Measurements from ENCODE around the gene PID1.

The PID1 gene

GRCh38 chr2:229230256-229230655 is 40.8 kb downstream of the PID1 start:
- no peak overlapping the region for H3K4me3 ChIP-seq (ENCODE audit: low read depth in 1 of 5, low read length in 5 of 5)
- no peak overlapping the region for H3K27ac ChIP-seq (ENCODE audit: low read depth, low read length)
- no peaks in the 10 kb centered on the region for H3K9me3 ChIP-seq (ENCODE audit: control insufficient read depth in 5 of 5, low read length in 5 of 5)
- H3K9ac ChIP-seq (ENCODE audit: low read length in 5 of 5) = no peak overlapping the region
- no peaks in the 10 kb centered on the region for H3K27me3 ChIP-seq (ENCODE audit: control insufficient read depth in 5 of 5, insufficient read depth in 4 of 5, low read length in 5 of 5)
- H3K4me1 ChIP-seq (ENCODE audit: control insufficient read depth in 5 of 5, insufficient read depth in 5 of 5, low read length in 5 of 5) = peaks cover 0 to 17% (median 4%) of the 10 kb centered on the region in 5 donors
- peaks cover 0 to 3% (median 2%) of the 10 kb centered on the region in 5 donors for H3K36me3 ChIP-seq (ENCODE audit: control insufficient read depth in 5 of 5, insufficient read depth in 5 of 5, low read length in 5 of 5)

DNA sequence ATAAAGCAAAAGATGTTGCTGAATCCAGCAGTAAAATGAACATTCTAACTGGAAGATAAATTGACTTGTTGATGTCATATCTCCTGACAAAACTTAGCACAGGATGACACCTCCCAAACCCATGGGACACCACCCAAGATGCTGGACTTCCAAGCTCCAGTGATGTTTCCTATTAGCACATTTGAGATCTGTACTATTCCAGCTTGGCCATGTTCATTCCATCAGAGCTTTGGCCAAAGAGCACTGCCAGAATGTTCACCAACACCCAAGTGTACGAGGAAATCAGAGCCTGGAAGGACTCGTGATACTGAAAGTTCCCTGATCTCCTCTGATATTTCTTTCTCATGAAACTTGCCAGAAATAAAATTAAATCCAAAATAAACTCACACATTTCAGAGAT is 44.7 kb downstream of the PID1 start:
- Histone ChIP-seq H3K4me1 (ENCODE audit: control insufficient read depth in 5 of 5, insufficient read depth in 5 of 5, low read length in 5 of 5) (peaks cover 0 to 20% (median 0%) of the 10 kb centered on the region in 5 donors), H3K9ac (ENCODE audit: low read length in 5 of 5) (no peak overlapping the region), H3K36me3 (ENCODE audit: control insufficient read depth in 5 of 5, insufficient read depth in 5 of 5, low read length in 5 of 5) (peaks cover 0 to 5% (median 2%) of the 10 kb centered on the region in 5 donors), H3K27ac (ENCODE audit: low read depth, low read length) (no peak overlapping the region), H3K4me3 (ENCODE audit: low read depth in 1 of 5, low read length in 5 of 5) (no peak overlapping the region), H3K9me3 (ENCODE audit: control insufficient read depth in 5 of 5, low read length in 5 of 5) (no peaks in the 10 kb centered on the region), H3K27me3 (ENCODE audit: control insufficient read depth in 5 of 5, insufficient read depth in 4 of 5, low read length in 5 of 5) (no peaks in the 10 kb centered on the region)

DNA sequence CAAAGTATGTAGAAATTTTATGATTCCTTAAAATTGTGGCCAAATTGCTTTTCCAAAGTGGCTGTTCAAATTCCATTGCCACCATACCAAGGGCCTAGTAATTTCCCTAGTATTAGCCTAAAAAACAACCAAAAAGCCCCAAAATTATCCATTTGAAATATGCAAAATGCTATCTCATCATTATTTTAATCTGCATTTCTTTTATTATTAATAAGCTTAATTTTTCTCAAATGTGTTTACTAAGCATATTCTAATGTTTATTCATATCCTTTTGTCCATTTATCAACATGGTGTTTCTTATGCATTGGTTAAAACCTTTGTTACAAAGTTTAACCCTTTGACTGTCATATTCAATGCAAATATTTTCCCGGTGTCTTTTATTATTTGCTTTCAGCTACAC is 48.0 kb downstream of the PID1 start:
- Histone ChIP-seq H3K4me1 (ENCODE audit: control insufficient read depth in 5 of 5, insufficient read depth in 5 of 5, low read length in 5 of 5) (peaks cover 0 to 9% (median 0%) of the 10 kb centered on the region in 5 donors), H3K9ac (ENCODE audit: low read length in 5 of 5) (no peak overlapping the region), H3K9me3 (ENCODE audit: control insufficient read depth in 5 of 5, low read length in 5 of 5) (no peaks in the 10 kb centered on the region), H3K36me3 (ENCODE audit: control insufficient read depth in 5 of 5, insufficient read depth in 5 of 5, low read length in 5 of 5) (peaks cover 0 to 5% (median 2%) of the 10 kb centered on the region in 5 donors), H3K27ac (ENCODE audit: low read depth, low read length) (no peak overlapping the region), H3K4me3 (ENCODE audit: low read depth in 1 of 5, low read length in 5 of 5) (no peak overlapping the region), H3K27me3 (ENCODE audit: control insufficient read depth in 5 of 5, insufficient read depth in 4 of 5, low read length in 5 of 5) (no peaks in the 10 kb centered on the region)

GRCh38 chr2:229221641-229222040 is 49.4 kb downstream of the PID1 start:
- Histone ChIP-seq H3K9me3 (ENCODE audit: control insufficient read depth in 5 of 5, low read length in 5 of 5) (no peaks in the 10 kb centered on the region), H3K36me3 (ENCODE audit: control insufficient read depth in 5 of 5, insufficient read depth in 5 of 5, low read length in 5 of 5) (peaks cover 0 to 5% (median 0%) of the 10 kb centered on the region in 5 donors), H3K4me1 (ENCODE audit: control insufficient read depth in 5 of 5, insufficient read depth in 5 of 5, low read length in 5 of 5) (peaks cover 0 to 9% (median 0%) of the 10 kb centered on the region in 5 donors), H3K4me3 (ENCODE audit: low read depth in 1 of 5, low read length in 5 of 5) (no peak overlapping the region), H3K9ac (ENCODE audit: low read length in 5 of 5) (no peak overlapping the region), H3K27me3 (ENCODE audit: control insufficient read depth in 5 of 5, insufficient read depth in 4 of 5, low read length in 5 of 5) (no peaks in the 10 kb centered on the region), H3K27ac (ENCODE audit: low read depth, low read length) (no peak overlapping the region)

- no peak overlapping the region for H3K9ac ChIP-seq (ENCODE audit: low read length in 5 of 5)
- no peak overlapping the region for H3K4me3 ChIP-seq (ENCODE audit: low read depth in 1 of 5, low read length in 5 of 5)
- no peak overlapping the region for H3K27ac ChIP-seq (ENCODE audit: low read depth, low read length)
- no peaks in the 10 kb centered on the region for H3K9me3 ChIP-seq (ENCODE audit: control insufficient read depth in 5 of 5, low read length in 5 of 5)
- H3K4me1 ChIP-seq (ENCODE audit: control insufficient read depth in 5 of 5, insufficient read depth in 5 of 5, low read length in 5 of 5) = peaks cover 0 to 9% (median 0%) of the 10 kb centered on the region in 5 donors
- peaks cover 0 to 8% (median 2%) of the 10 kb centered on the region in 5 donors for H3K36me3 ChIP-seq (ENCODE audit: control insufficient read depth in 5 of 5, insufficient read depth in 5 of 5, low read length in 5 of 5)
- H3K27me3 ChIP-seq (ENCODE audit: control insufficient read depth in 5 of 5, insufficient read depth in 4 of 5, low read length in 5 of 5) = no peaks in the 10 kb centered on the region
Observed at GRCh38 chr2:229220254-229220653, 50.8 kb downstream of the PID1 start.

DNA sequence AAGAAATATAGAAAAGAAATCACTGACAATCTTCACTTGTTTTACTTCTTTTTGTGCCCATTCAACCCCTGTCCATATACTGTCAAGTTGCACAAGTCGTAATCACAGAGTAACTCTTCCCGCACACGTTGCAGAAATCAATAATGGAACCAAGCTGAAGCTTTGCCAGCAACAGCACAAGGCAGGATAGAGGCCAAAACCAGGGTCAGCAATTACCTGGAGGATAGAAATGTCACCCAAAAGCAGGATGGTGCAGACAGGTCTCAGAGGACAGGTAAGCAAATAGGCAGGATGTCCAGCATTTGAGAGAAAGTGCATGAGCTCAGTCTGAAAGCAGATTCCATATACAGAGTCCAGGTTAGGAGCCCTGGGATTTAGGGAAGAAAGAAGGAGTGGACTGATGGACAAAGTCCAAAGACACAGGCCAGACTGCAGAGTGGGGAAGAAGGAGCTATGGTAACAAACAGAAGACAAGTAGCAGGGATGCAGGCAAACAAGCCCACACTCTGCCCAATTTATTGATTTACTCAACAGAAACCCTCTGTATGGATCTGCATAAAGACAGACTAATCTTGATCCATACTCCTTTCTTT is 52.7 kb downstream of the PID1 start:
- Histone ChIP-seq H3K36me3 (ENCODE audit: control insufficient read depth in 5 of 5, insufficient read depth in 5 of 5, low read length in 5 of 5) (peaks cover 0 to 5% (median 2%) of the 10 kb centered on the region in 5 donors), H3K9me3 (ENCODE audit: control insufficient read depth in 5 of 5, low read length in 5 of 5) (no peaks in the 10 kb centered on the region), H3K27me3 (ENCODE audit: control insufficient read depth in 5 of 5, insufficient read depth in 4 of 5, low read length in 5 of 5) (no peaks in the 10 kb centered on the region), H3K4me1 (ENCODE audit: control insufficient read depth in 5 of 5, insufficient read depth in 5 of 5, low read length in 5 of 5) (peaks cover 0 to 9% (median 0%) of the 10 kb centered on the region in 5 donors), H3K4me3 (ENCODE audit: low read depth in 1 of 5, low read length in 5 of 5) (no peak overlapping the region), H3K27ac (ENCODE audit: low read depth, low read length) (no peak overlapping the region), H3K9ac (ENCODE audit: low read length in 5 of 5) (no peak overlapping the region)

GRCh38 chr2:229212241-229212640 is 58.8 kb downstream of the PID1 start:
- H3K4me1 ChIP-seq (ENCODE audit: control insufficient read depth in 5 of 5, insufficient read depth in 5 of 5, low read length in 5 of 5) = no peaks in the 10 kb centered on the region
- H3K9me3 ChIP-seq (ENCODE audit: control insufficient read depth in 5 of 5, low read length in 5 of 5) = peaks cover 0 to 8% (median 4%) of the 10 kb centered on the region in 5 donors
- H3K9ac ChIP-seq (ENCODE audit: low read length in 5 of 5) = no peak overlapping the region
- H3K36me3 ChIP-seq (ENCODE audit: control insufficient read depth in 5 of 5, insufficient read depth in 5 of 5, low read length in 5 of 5) = peaks cover 0 to 5% (median 2%) of the 10 kb centered on the region in 5 donors
- no peak overlapping the region for H3K27ac ChIP-seq (ENCODE audit: low read depth, low read length)
- no peaks in the 10 kb centered on the region for H3K27me3 ChIP-seq (ENCODE audit: control insufficient read depth in 5 of 5, insufficient read depth in 4 of 5, low read length in 5 of 5)
- H3K4me3 ChIP-seq (ENCODE audit: low read depth in 1 of 5, low read length in 5 of 5) = no peak overlapping the region

GRCh38 chr2:229210641-229211040 is 60.4 kb downstream of the PID1 start:
- Histone ChIP-seq H3K4me3 (ENCODE audit: low read depth in 1 of 5, low read length in 5 of 5) (no peak overlapping the region), H3K27me3 (ENCODE audit: control insufficient read depth in 5 of 5, insufficient read depth in 4 of 5, low read length in 5 of 5) (no peaks in the 10 kb centered on the region), H3K4me1 (ENCODE audit: control insufficient read depth in 5 of 5, insufficient read depth in 5 of 5, low read length in 5 of 5) (peaks cover 0 to 1% (median 0%) of the 10 kb centered on the region in 5 donors), H3K36me3 (ENCODE audit: control insufficient read depth in 5 of 5, insufficient read depth in 5 of 5, low read length in 5 of 5) (peaks cover 0 to 2% (median 0%) of the 10 kb centered on the region in 5 donors), H3K27ac (ENCODE audit: low read depth, low read length) (no peak overlapping the region), H3K9ac (ENCODE audit: low read length in 5 of 5) (no peak overlapping the region), H3K9me3 (ENCODE audit: control insufficient read depth in 5 of 5, low read length in 5 of 5) (peaks cover 0 to 8% (median 4%) of the 10 kb centered on the region in 5 donors)

DNA sequence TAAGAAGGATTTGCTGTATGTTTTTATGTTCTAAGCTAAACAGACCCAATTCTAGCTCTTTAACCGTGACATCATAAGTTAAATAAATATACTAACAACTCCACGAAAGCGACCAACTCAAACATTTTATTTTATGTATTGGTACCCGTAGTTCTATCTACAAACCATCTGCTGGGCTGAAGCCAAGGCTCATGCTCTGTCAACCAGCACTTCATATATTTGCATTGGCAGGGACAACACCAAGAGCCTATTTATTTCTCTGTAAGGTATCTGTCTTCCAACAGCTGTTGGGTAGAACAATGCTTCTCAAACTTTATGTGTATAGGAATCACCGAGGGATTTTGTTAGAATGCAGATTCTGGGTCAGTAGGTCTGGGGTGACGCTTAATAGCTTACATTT is 64.5 kb downstream of the PID1 start:
- H3K27ac ChIP-seq (ENCODE audit: low read depth, low read length) = no peak overlapping the region
- H3K4me1 ChIP-seq (ENCODE audit: control insufficient read depth in 5 of 5, insufficient read depth in 5 of 5, low read length in 5 of 5) = peaks cover 0 to 4% (median 0%) of the 10 kb centered on the region in 5 donors
- H3K4me3 ChIP-seq (ENCODE audit: low read depth in 1 of 5, low read length in 5 of 5) = no peak overlapping the region
- no peaks in the 10 kb centered on the region for H3K36me3 ChIP-seq (ENCODE audit: control insufficient read depth in 5 of 5, insufficient read depth in 5 of 5, low read length in 5 of 5)
- H3K27me3 ChIP-seq (ENCODE audit: control insufficient read depth in 5 of 5, insufficient read depth in 4 of 5, low read length in 5 of 5) = no peaks in the 10 kb centered on the region
- peaks cover 0 to 8% (median 4%) of the 10 kb centered on the region in 5 donors for H3K9me3 ChIP-seq (ENCODE audit: control insufficient read depth in 5 of 5, low read length in 5 of 5)
- no peak overlapping the region for H3K9ac ChIP-seq (ENCODE audit: low read length in 5 of 5)

DNA sequence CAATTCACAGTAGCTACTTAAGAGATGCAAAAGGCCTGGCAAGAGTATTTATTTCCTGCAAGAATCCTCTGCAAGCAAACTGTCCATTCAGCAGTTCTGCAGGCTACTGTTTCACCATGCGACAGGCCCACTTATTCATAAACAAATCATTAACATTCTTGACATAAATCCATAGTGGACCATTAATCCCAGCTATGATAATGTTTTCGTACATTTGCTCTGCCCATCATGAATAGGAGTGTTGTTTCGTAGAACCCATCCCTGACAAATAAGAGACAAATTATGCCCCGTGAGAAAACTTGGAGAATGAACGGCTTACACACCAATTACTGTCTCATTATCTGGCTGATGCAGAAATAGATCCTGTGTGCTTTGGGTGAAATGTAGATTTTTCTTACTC is 65.4 kb downstream of the PID1 start:
- Histone ChIP-seq H3K27me3 (ENCODE audit: control insufficient read depth in 5 of 5, insufficient read depth in 4 of 5, low read length in 5 of 5) (no peaks in the 10 kb centered on the region), H3K9ac (ENCODE audit: low read length in 5 of 5) (no peak overlapping the region), H3K9me3 (ENCODE audit: control insufficient read depth in 5 of 5, low read length in 5 of 5) (peaks cover 0 to 8% (median 4%) of the 10 kb centered on the region in 5 donors), H3K36me3 (ENCODE audit: control insufficient read depth in 5 of 5, insufficient read depth in 5 of 5, low read length in 5 of 5) (no peaks in the 10 kb centered on the region), H3K4me3 (ENCODE audit: low read depth in 1 of 5, low read length in 5 of 5) (no peak overlapping the region), H3K4me1 (ENCODE audit: control insufficient read depth in 5 of 5, insufficient read depth in 5 of 5, low read length in 5 of 5) (peaks cover 0 to 4% (median 0%) of the 10 kb centered on the region in 5 donors), H3K27ac (ENCODE audit: low read depth, low read length) (no peak overlapping the region)

All from subcutaneous abdominal adipose tissue (tissue), 5 donors.